Measurements from ENCODE around the gene PPID.

The PPID gene

DNA sequence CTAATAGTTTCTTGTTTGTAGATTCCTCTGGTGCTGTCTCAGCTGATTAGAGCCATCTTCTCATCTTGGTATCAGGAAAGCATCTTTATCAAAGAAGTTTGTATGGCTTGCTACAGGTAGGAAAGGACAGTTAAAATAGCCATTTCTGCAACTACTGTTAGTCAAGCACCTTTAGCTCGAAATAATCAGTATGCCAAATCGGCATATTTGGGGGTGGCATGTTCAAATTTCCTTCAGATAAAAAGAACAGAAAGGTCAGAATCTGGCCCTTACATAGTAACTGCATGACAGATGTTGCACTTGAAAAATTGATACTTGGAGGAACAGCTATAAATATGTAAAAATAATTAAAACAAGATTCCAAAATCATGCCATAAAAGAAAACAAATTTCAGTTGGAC is 56.3 kb downstream of the PPID start:
- DNase-seq (ENCODE audit: low read depth): no peak

GRCh38 chr4:158664806-158665205 is 58.4 kb downstream of the PPID start:
- DNase-seq (ENCODE audit: low read depth): no peak

- peak; percentile 93 for DNase-seq (ENCODE audit: low read depth)
These were observed 59.2 kb downstream of the PPID start for GRCh38 chr4:158663707-158664625.

- peak; percentile 27 for DNase-seq (ENCODE audit: low read depth)
These were observed 59.9 kb downstream of the PPID start for GRCh38 chr4:158663255-158663654.
